PFSK-1 (cell line): ENCODE data around the gene MTA3.

ENCODE experiments used
- POLR2AphosphoS5 ChIP-seq: IDR thresholded peaks from 2 replicates; pipeline ENCODE4 v1.6.1; 2012; ENCODE audit warnings: low read depth, mild to moderate bottlenecking, control low read depth, low read length, moderate library complexity
- SIN3A ChIP-seq: IDR thresholded peaks from 2 replicates; pipeline ENCODE4 v1.6.1; 2012; ENCODE audit warnings: mild to moderate bottlenecking, low read length, moderate library complexity, borderline replicate concordance; ENCODE audit not compliant: insufficient read depth
- TAF1 ChIP-seq: IDR thresholded peaks from 2 replicates; pipeline ENCODE4 v1.6.1; 2012; ENCODE audit warnings: low read length, control low read depth, borderline replicate concordance; ENCODE audit not compliant: insufficient read depth
- TF ChIP-seq, protein P1 (sequence below), 2 experiments: IDR thresholded peaks; 2 replicates each; pipeline versions ENCODE4 v1.6.1 to v1.8.0; 2011 to 2012; ENCODE audit warnings: low read depth in 2 of 2, low read length in 2 of 2, control low read depth in 1 of 2, inconsistent platforms in 1 of 2, mild to moderate bottlenecking in 1 of 2, moderate library complexity in 1 of 2; ENCODE audit not compliant: insufficient read depth in 1 of 2

DNA sequence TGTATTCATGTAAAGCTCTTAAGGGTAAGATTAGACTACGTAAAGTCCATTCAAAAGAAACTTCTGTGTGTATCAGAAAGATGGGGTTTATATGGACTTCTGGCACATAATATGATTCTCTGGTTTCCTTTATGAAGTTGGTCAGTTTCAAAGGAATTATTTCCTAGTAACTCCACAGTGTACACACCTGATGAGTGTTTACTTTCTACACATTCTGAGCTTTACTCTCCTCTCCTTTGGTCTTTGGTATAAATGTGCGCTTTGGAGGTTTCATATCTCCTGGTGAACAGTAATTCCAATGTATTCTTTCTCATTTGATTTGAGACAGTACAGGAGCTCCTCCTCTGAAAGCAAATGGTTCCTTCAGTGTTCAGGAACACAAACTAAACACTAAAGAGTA lies 107.4 kb downstream of the MTA3 start:
- TF ChIP-seq SIN3A, result no peak
- TF ChIP-seq, protein P1, sequence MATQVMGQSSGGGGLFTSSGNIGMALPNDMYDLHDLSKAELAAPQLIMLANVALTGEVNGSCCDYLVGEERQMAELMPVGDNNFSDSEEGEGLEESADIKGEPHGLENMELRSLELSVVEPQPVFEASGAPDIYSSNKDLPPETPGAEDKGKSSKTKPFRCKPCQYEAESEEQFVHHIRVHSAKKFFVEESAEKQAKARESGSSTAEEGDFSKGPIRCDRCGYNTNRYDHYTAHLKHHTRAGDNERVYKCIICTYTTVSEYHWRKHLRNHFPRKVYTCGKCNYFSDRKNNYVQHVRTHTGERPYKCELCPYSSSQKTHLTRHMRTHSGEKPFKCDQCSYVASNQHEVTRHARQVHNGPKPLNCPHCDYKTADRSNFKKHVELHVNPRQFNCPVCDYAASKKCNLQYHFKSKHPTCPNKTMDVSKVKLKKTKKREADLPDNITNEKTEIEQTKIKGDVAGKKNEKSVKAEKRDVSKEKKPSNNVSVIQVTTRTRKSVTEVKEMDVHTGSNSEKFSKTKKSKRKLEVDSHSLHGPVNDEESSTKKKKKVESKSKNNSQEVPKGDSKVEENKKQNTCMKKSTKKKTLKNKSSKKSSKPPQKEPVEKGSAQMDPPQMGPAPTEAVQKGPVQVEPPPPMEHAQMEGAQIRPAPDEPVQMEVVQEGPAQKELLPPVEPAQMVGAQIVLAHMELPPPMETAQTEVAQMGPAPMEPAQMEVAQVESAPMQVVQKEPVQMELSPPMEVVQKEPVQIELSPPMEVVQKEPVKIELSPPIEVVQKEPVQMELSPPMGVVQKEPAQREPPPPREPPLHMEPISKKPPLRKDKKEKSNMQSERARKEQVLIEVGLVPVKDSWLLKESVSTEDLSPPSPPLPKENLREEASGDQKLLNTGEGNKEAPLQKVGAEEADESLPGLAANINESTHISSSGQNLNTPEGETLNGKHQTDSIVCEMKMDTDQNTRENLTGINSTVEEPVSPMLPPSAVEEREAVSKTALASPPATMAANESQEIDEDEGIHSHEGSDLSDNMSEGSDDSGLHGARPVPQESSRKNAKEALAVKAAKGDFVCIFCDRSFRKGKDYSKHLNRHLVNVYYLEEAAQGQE (IDR thresholded peaks at IDR 0.05; ENCODE audit: insufficient read depth in 1 of 2, low read depth in 2 of 2, low read length in 2 of 2), result no peak
- no peak for TF ChIP-seq POLR2AphosphoS5
- TF ChIP-seq TAF1, result no peak
